Suppressor macrophage treated with lipopolysaccharide for 1 hour (primary cell): ENCODE data around the gene ELFN1.
A peak's percentile ranks its signal among the peaks of the same experiment; 100 is the strongest.

Experiments
- DNase-seq, 3 donors: peaks; one replicate each; pipeline ENCODE4 v3.0.0-alpha.2; 2020 to 2022

The ELFN1 gene

DNA sequence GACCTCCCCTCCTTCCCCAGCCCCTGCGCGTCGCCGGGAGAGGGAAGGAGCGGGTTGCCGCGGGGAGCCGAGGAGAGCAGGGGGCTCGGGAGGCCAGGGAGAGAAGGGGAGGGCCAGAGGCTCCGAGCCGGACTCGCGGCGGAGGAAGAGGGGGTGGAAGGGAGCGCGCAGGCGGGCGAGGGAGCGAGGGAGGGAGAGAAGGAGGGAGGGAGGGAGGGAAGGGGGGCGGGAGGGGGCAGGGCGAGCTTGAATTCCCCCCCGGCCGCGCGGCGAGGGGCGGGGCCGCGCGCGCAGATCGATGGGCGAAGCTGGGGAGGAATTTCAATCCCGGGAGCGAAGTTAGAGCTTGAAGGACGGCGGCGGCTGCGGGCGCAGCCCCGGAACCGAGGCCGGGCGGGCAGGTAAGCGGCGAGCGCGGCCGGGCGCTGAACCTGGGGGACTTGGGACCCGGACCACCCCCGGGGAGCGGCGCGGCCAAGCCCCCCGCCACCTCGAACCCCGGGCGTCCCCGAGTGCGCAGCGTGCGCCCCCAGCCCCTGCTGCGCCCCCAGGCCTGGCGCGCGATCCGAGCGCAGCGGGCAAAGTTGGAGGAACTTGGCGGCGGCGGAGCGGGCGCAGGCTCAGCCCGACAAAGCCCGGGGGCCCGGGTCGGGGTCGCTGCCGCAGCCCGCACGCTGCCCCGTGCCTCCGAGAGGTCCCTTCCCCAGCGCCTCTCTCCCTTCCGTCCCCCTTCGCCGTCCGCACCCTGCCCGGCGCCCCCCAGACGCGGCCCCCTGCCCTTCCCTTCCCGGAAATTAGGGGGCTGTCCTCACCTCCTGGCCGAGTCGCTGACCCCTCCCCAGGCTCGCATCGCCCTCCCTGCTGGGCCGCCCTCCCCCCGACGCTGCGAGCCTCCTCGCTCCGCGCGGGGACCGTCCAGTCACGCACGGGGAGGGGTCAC is at the start of gene ELFN1:
ELFN1 (plus strand) TSS at position 324 of the 940 bp plus-strand sequence. CDS start 74,320 bp downstream, outside the sequence.
- DNase-seq, result peak in 1 of 3 donors; percentile 29

GRCh38 chr7:1620835-1621234 is 49.2 kb upstream of the ELFN1 start:
- DNase-seq, result no peak

GRCh38 chr7:1621718-1622117 is 48.4 kb upstream of the ELFN1 start:
- no peak for DNase-seq

DNA sequence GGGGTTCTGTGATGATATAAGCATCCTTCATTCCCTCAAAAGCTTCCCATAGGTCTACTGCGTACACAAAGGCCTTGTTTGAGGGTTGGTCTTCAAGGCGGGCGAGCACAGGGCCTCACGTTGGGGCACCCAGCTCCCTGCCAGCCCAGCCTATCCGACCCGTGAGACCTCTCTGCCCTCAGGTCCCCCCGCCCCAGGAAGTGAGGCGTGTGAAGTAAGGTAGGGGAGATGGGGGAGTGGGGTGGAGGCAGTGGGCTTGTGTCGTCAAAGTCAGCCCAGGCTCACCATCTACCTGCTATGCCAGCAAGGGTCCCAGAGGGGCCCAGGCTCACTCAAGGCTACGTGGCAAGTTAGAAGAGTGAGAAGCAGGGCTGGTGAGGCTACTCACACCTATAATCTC is 47.6 kb upstream of the ELFN1 start:
- no peak for DNase-seq

DNA sequence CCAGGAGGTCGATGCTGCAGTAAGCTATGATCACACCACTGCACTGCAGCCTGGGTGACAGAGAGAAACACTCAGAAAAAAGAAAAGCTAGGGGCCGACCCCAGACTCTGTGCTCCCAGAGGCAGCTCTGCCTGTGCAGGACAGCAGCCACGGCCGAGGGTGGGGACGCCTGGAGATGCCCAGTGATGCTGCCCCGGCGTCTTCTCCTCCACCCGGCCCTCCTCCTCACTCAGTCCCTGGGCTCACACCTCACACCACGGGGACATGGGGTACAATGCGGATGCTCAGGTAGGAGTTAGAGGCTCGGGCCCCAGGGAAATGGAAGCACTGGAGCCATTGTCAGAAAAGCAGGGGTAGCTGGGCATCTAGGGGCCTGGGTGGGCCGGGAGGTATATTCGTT is 46.3 kb upstream of the ELFN1 start:
- no peak for DNase-seq

- no peak for DNase-seq
These were observed 44.8 kb upstream of the ELFN1 start for GRCh38 chr7:1624999-1625927.

DNA sequence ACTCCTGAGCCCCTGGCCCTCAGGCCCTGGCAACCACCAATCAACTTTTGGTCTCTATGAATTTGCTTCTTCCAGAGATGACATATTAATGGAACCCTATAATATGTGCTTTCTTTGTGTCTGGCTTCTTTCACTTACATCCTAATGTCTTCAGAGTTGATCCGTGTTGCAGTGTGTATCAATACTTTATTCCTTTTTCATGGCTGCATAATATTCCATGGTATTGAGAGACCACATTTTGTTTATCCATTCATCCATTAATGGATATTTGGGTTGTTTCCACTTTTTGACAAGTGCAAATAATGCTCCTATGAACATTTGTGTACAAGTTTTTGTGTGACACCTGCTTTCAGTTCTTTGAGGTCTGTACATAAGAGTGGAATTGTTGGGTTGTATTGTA is 43.3 kb upstream of the ELFN1 start:
- DNase-seq, result no peak

DNA sequence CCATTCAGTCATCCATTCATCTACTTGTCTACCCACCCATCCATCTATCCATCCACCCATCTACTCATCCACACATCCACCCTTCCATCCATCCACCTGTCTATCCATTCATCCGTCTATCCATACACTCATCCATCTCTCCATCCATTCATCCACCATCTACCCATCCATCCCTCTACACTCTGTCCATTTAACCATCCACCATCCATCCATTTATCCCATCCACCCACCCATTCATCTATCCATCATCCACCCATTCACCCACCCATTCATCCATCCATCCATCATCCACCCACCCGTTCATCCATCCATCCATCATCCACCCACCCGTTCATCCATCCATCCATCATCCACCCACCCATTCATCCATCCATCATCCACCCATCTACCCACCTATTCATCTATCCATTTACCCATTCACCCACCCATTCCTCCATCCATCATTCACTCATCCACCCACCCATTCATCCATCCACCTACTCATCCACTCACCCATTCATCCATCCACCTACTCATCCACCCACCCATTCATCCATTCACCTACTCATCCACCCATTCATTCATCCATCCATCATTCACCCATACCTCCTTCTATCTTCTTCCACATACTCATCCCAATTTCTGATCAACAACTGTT is 39.3 kb upstream of the ELFN1 start:
- no peak for DNase-seq

DNA sequence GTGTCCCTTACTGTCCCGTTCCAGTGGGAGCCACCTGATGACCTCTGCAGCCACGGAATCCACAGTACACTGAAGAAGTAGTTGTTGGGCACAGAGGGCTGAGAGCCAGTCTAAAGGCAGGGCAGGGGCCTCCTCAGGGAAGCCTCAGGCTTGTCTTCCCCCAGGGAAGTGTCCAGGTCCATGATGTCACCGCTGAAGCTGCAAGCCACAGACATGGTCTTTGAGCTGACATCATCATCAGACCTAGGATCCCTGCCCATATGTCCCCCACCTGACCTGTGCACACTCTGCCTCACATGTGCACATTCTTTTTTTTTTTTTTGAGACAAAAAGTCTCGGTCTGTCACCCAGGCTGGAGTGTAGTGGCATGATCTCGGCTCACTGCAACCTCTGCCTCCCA is 38.4 kb upstream of the ELFN1 start:
- DNase-seq, result no peak

DNA sequence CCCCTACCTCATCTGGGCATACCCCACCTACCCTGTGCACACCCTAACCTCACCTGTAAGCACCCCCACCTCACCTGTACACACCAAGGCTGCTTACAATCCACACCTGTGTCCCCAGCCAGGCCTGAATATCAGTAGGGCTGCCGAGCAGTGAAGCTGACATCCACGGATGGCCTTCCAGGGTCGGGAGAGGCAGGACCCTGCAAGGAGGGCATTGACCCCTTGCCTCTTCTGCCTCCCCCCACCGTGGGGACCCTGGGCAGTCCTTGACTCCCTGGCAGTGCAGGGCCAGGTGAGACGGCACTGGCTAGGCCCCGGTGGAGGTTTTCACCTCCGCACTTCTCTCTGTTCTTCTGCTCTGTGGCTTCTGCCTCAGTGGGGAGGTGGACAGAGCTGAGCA is 37.6 kb upstream of the ELFN1 start:
- no peak for DNase-seq

DNA sequence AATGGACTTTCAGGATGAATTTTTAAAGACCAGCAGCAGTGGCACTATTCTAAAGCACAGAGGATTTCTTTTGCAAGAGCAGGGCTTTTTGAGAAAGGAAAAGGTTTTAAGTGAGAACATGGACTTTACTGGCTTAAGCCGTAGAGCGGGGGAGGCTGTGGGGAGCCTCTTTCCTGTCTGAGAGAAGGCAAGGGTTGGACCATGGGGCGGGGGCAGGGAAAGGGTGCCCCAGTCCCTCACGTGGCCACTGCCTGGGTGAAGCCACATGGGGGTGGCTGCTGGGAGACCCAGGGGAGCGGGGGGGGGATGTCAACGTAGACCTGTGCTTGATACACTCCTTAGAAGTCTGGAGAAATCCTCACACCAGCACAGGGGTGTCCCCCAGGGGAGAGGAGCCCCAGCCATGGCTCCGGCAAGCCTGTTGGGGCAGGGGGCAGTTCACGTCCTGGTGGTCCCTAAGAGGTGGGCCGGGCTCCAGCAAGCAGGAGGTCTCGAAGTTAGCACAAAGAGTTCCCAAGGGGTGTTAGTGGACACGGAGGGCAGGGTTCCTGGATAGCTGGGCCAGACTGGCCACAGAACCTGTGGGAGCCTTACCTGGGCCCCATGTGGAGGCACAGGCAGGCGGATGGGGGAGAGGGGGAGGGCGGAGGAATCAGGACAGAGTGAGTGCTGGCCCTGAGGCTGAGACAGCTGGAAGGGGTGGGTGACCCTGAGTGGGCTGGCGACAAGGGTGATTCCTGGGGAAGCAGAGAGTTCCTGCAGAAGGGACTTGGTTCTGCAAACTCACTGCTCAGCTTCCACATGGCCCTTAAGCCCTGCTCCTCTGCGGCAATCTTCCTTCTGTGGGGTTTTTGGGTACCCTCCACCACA is 36.9 kb upstream of the ELFN1 start:
- no peak for DNase-seq

GRCh38 chr7:1635401-1635800 is 34.7 kb upstream of the ELFN1 start:
- no peak for DNase-seq

DNA sequence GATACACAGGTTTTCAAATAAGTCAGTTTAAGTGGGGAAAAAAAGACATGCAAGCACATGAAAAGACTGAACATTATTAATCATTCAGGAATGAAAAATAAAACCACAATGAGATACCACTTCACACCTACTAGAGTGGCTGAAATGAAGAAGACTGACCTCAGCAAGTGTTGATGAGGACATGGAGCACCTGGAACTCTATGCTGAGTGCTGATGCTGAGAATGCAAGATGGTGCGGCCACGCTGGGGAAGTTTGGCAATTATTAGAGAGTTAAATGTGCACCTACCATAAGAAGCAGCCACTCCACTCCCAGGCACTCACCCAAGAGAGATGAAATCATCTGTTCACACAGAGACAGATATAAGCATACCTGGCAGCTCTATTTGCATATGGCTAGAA is 32.9 kb upstream of the ELFN1 start:
- DNase-seq, result no peak

DNA sequence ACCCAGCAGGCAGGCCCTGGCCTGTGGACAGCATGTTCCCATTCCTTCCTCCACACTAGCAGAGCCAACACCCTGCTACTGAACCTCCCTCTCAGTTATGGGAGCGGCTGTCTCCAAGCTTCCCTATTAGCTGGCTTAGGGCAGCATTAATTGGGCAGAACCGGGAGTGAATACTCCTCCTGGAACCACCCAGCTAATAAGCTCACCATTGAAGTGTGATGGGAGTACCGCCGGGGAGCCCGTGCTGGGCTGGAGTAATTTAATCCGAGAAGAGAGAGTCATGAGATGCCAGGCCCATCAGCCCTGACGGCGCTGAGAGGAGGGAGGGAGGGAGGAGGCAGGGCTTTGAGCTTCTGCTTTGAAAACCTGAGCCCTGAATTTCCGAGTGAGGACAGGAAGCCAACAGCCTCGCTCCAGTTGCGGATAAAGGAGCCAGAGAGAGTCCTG is 31.8 kb upstream of the ELFN1 start:
- DNase-seq, result no peak

DNA sequence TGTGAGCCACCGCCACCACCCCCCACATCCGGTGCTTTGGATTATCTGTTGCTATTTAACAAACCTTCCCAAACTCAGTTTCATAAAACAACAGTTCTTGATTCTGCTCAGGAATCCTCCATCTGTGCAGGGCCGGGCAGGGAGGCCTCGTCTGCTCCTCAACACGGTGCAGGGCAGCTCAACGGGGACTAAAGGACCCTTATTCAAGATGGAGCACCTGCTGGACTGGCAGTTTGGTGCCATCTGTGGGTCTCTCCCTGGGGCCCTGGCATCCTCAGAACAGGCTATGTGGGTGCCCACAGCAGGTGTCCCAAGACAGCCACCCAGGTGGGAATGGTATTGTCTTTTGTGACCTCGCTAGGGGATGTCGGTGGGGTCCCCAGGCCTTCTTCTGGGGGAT is 31.0 kb upstream of the ELFN1 start:
- no peak for DNase-seq

DNA sequence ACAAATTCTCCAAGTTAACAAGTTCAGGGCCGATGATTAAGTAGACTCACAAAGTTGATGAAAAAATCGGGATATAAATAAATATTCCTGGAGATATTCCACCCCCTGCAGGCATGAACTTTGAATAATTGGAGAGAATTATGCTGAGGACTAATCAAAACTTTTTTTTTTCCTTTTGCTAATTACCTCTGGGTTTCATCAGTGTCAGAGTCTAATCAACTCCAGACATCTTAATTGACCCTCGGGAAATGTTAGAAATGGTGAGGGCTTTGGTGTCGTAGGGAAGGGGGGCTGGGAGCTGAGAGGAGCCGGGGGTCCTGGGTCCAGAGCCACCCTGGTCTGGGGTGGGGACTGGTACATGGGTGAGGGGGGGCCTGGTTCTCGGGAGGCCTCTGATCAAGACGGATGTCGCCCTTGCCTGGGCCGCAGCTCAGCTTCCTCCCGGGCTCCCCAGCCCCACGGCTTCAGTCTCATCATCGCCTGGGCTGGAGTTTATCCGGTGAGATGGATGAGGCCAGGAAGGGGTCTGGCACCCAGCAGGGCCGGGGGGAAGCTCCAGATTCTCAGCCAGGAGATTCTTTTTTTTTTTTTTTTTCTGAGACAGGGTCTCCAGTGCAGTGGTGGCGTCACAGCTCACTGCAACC is 30.4 kb upstream of the ELFN1 start:
- no peak for DNase-seq

DNA sequence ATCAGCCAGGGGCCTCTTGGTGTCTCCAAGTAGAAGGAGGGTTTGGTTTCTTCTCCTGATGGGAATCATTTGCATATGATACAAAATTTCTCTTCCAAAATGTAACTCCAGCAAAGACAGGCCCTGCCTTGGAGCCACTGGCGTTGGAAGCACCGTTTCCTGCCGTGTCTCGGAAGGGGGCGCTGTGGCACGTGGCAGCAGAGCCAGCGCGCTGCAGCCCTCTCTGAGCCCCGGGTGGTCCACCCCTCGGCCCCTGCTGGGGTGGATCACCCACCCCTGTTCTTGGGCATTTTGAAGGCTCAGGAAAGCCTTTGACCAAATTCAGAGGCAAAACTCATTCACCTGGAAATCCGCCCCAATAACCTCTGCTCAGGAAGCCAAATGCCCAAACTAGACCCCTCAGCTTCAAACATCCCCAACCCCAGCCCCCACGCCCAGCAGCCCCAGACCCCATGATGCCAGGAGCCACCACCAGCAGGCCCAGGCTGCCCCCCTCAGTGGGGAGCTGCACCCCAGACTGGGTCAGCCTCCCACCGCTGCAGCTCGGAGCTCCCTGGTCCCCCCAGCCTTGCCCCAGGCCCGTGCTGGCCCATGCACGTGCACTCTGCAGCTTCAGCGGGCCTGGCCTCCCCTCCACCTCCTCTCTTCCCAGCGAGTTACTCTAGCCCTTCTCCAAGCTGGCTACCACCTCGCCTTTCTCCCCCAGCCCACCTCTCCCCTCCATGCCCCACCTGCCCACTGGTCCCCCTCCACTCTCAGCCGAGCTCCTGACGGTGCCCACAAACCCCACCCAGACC is 29.5 kb upstream of the ELFN1 start:
- no peak for DNase-seq

- DNase-seq, result no peak
These were observed 28.9 kb upstream of the ELFN1 start for GRCh38 chr7:1641173-1641572.

GRCh38 chr7:1641661-1642260 is 28.3 kb upstream of the ELFN1 start:
- no peak for DNase-seq

GRCh38 chr7:1642291-1642731 is 27.8 kb upstream of the ELFN1 start:
- no peak for DNase-seq
